ENCODE measurements around the gene PDE6A. TPM values are rescaled to one million over a fixed set of nuclear protein-coding genes. Genes with fewer than 3 reads are reported as not detected.

The PDE6A gene
- total RNA-seq, 4 donors from 2014 or later: 0.22 TPM; not detected in 3

DNA sequence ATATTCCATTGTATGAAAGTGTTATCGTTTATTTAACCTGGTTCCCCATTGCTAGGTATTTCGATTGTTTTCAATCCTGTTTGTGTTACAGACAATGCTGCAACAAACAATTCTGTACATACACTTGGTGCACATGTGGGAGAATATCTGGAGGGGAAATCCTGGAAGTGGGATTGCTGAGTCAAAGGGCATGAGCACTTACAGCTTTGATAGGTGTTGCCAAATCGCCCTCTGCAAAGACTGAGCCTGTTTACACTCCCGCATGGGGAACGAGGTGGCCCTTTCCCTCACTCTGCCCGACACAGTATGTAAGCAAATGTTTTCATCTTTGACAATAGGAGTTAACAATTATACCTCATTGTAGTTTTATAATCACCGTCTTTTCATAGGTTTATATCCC is 66.2 kb downstream of the PDE6A start:
- Histone ChIP-seq H3K36me3 (no peaks in the 10 kb centered on the region), H3K9me3 (no peaks in the 10 kb centered on the region), H3K27ac (no peak overlapping the region), H3K27me3 (no peaks in the 10 kb centered on the region), H3K4me3 (no peak overlapping the region), H3K4me1 (no peaks in the 10 kb centered on the region)
- TF ChIP-seq POLR2A (IDR thresholded peaks at IDR 0.05): no peak
- no peak for TF ChIP-seq EP300 (IDR thresholded peaks at IDR 0.05)
- TF ChIP-seq, protein P1, sequence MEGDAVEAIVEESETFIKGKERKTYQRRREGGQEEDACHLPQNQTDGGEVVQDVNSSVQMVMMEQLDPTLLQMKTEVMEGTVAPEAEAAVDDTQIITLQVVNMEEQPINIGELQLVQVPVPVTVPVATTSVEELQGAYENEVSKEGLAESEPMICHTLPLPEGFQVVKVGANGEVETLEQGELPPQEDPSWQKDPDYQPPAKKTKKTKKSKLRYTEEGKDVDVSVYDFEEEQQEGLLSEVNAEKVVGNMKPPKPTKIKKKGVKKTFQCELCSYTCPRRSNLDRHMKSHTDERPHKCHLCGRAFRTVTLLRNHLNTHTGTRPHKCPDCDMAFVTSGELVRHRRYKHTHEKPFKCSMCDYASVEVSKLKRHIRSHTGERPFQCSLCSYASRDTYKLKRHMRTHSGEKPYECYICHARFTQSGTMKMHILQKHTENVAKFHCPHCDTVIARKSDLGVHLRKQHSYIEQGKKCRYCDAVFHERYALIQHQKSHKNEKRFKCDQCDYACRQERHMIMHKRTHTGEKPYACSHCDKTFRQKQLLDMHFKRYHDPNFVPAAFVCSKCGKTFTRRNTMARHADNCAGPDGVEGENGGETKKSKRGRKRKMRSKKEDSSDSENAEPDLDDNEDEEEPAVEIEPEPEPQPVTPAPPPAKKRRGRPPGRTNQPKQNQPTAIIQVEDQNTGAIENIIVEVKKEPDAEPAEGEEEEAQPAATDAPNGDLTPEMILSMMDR (IDR thresholded peaks at IDR 0.05): no peak
- DNase-seq (ENCODE audit: low spot score in 2 of 2): no peak
- WGBS, 2 donors: 28 to 37% methylated on average over 7 of the region's 7 CpGs

DNA sequence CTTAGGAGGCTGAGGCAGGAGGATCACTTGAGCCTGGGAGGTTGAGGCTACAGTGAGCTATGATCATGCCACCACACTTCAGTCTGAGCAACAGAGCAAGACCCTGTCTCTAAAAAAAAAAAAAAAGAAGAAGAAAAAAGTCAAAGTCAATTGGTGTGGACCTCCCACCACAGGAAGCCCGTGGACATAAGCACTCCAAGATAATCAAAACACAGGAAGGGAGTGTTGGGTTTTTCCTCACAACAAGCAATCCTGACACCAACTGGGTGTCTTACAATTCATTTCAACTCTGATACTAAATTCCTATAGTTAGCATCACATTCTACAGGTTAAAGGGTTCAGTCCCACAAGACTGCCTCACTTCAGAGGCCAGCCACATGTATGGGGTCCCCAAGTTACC is 70.7 kb downstream of the PDE6A start:
- WGBS, 2 donors: 25 to 27% methylated on average over 1 of the region's 1 CpG
- Histone ChIP-seq H3K36me3 (no peaks in the 10 kb centered on the region), H3K27me3 (no peaks in the 10 kb centered on the region), H3K27ac (no peak overlapping the region), H3K9me3 (no peaks in the 10 kb centered on the region), H3K4me1 (no peaks in the 10 kb centered on the region), H3K4me3 (no peak overlapping the region)
- TF ChIP-seq EP300 (IDR thresholded peaks at IDR 0.05) (no peak), POLR2A (IDR thresholded peaks at IDR 0.05) (no peak)
- TF ChIP-seq, protein P1 (IDR thresholded peaks at IDR 0.05): no peak
- no peak for DNase-seq (ENCODE audit: low spot score in 2 of 2)

DNA sequence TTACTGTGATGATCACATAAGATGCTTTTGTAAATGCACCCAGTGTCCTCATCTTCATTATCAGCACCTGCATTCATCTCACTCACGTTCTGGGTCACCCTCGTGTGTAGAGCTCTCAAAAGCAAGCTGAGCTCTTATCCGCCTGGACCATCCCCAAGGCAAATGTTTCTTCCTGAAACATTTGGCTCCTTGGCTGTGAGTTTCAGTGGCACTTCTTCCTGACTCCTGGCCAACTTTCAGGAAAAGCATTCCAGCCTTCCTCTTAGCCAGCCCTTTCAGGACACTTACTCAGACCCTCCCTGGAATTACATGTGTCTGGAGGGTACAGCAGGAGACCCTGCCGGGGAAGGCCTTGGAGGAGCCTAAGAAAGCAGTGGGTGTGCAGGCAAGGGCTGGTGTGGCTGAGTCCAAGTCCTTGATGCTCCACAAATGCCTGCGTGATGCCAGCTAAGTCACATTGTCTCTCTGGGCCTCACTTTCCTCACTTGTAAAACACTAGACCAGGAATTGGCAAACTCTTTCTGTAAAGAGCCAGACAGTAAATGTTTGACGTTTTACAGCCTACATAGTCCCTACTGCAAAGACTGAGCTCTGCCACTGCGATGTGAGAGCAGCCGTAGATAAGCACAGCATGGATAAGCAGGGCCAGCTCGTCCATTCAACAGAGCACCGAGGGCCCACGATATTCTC is 72.1 kb downstream of the PDE6A start:
- WGBS, 2 donors: 60 to 63% methylated on average over 11 of the region's 11 CpGs
- DNase-seq (ENCODE audit: low spot score in 2 of 2): no peak
- Histone ChIP-seq H3K4me3 (no peak overlapping the region), H3K9me3 (no peaks in the 10 kb centered on the region), H3K27me3 (no peaks in the 10 kb centered on the region), H3K36me3 (no peaks in the 10 kb centered on the region), H3K27ac (no peak overlapping the region), H3K4me1 (no peaks in the 10 kb centered on the region)
- no peak for TF ChIP-seq EP300 (IDR thresholded peaks at IDR 0.05)
- TF ChIP-seq, protein P1 (IDR thresholded peaks at IDR 0.05): no peak
- TF ChIP-seq POLR2A (IDR thresholded peaks at IDR 0.05): no peak

DNA sequence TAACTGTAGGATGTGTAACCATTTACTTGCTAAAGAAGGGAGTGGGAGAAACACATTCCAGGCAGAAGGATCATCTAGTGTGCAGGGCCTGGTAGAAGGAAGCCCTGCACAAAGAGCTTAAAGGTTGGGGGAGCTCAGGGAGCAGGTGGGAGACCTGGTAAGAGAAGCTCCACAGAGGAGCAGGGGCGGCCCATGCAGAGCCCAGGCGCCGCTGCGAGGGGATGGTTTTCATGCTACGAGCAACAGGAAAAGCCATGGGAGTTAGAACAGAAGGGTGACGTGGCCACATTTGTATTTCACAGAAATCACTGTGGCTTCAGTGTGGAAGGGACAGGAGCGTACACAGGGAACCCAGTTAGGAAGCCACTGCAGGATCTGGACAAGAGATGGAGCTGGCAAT is 73.1 kb downstream of the PDE6A start:
- Histone ChIP-seq H3K27me3 (no peaks in the 10 kb centered on the region), H3K9me3 (no peaks in the 10 kb centered on the region), H3K4me1 (no peaks in the 10 kb centered on the region), H3K27ac (no peak overlapping the region), H3K36me3 (no peaks in the 10 kb centered on the region), H3K4me3 (no peak overlapping the region)
- WGBS, 2 donors: 88 to 90% methylated on average over 7 of the region's 7 CpGs
- no peak for DNase-seq (ENCODE audit: low spot score in 2 of 2)
- TF ChIP-seq, protein P1 (IDR thresholded peaks at IDR 0.05): no peak
- TF ChIP-seq POLR2A (IDR thresholded peaks at IDR 0.05) (no peak), EP300 (IDR thresholded peaks at IDR 0.05) (no peak)

DNA sequence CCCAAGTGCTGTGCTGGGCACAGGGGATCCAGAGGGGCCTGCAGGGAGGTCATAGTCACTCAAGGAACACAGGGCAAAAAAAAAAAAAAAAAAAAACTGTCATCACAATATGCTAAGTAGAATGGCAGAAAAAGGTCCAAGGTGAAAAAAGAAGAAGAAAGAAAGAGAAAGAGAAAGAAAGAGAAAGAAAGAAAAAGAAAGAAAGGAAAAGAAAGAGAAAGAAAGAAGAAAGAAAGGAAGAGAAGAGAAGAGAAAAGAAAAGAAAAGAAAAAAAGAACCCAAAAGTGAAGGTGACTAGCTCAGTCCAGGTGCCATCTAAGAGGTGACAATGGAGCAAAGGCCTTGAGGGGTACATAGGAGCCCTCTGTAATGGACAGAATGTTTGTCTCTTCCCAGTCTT is 73.9 kb downstream of the PDE6A start:
- no peaks in the 10 kb centered on the region for H3K36me3 ChIP-seq
- no peaks in the 10 kb centered on the region for H3K4me1 ChIP-seq
- no peak overlapping the region for H3K4me3 ChIP-seq
- H3K27me3 ChIP-seq: no peaks in the 10 kb centered on the region
- H3K27ac ChIP-seq: no peak overlapping the region
- peaks cover 0 to 7% (median 0%) of the 10 kb centered on the region in 4 donors for H3K9me3 ChIP-seq
- TF ChIP-seq, protein P1 (IDR thresholded peaks at IDR 0.05): no peak
- no peak for TF ChIP-seq EP300 (IDR thresholded peaks at IDR 0.05)
- TF ChIP-seq POLR2A (IDR thresholded peaks at IDR 0.05): no peak
- no peak for DNase-seq (ENCODE audit: low spot score in 2 of 2)

All from tibial nerve (tissue), 4 donors.